ENCODE measurements around the gene NSUN6.

NSUN6 gene

GRCh38 chr10:18659819-18660535 is 8.6 kb upstream of the NSUN6 start:
- peak; percentile 51 for DNase-seq (ENCODE audit: low read depth)
- peak overlapping the region; percentile 95 for H3K4me3 ChIP-seq (ENCODE audit: low read depth, low read length)
- TF ChIP-seq CTCF (conservative IDR thresholded peaks at IDR 0.05; ENCODE audit: low read depth, low read length) = no peak

- DNase-seq (ENCODE audit: low read depth) = peak; percentile 99
- no peak for TF ChIP-seq CTCF (conservative IDR thresholded peaks at IDR 0.05; ENCODE audit: low read depth, low read length)
- H3K4me3 ChIP-seq (ENCODE audit: low read depth, low read length) = peak within 1 kb of the TSS; percentile 95
Measured at GRCh38 chr10:18659125-18659818, 7.9 kb upstream of the NSUN6 start, which contains the start of gene ARL5B. ARL5B (plus strand) TSS chr10:18659431; CDS start chr10:18659638, 207 bp downstream.

- DNase-seq (ENCODE audit: low read depth) = peak; percentile 33
- no peak for TF ChIP-seq CTCF (conservative IDR thresholded peaks at IDR 0.05; ENCODE audit: low read depth, low read length)
- peak overlapping the region; percentile 95 for H3K4me3 ChIP-seq (ENCODE audit: low read depth, low read length)
Measured at GRCh38 chr10:18658271-18659124, 7.1 kb upstream of the NSUN6 start.

GRCh38 chr10:18656724-18657123 is 5.3 kb upstream of the NSUN6 start:
- no peak overlapping the region for H3K4me3 ChIP-seq (ENCODE audit: low read depth, low read length)
- TF ChIP-seq CTCF (conservative IDR thresholded peaks at IDR 0.05; ENCODE audit: low read depth, low read length) = no peak
- no peak for DNase-seq (ENCODE audit: low read depth)

- no peak overlapping the region for H3K4me3 ChIP-seq (ENCODE audit: low read depth, low read length)
- no peak for DNase-seq (ENCODE audit: low read depth)
- TF ChIP-seq CTCF (conservative IDR thresholded peaks at IDR 0.05; ENCODE audit: low read depth, low read length) = no peak
Measured at GRCh38 chr10:18653112-18653511, 1.7 kb upstream of the NSUN6 start.

- no peak for DNase-seq (ENCODE audit: low read depth)
- no peak for TF ChIP-seq CTCF (conservative IDR thresholded peaks at IDR 0.05; ENCODE audit: low read depth, low read length)
- H3K4me3 ChIP-seq (ENCODE audit: low read depth, low read length) = peak overlapping the region; percentile 75
Measured at GRCh38 chr10:18650404-18650997, 886 bp downstream of the NSUN6 start.
